Stimulated activated naive CD8-positive, alpha-beta T cell treated with anti-CD3 and anti-CD28 coated beads, Interleukin-15, amount 100 ng/mL, for 72 hours (primary cell): ENCODE data around the gene BICDL1.
A peak's percentile ranks its signal among the peaks of the same experiment; 100 is the strongest.

Experiments used
- ATAC-seq: fragments of 150-1000 bp; cut with Tn5 transposase; 2 replicates; pipeline ENCODE4 v1.10.0; 2021; ENCODE audit warnings: mild to moderate bottlenecking, moderate library complexity
- DNase-seq, 2 donors: peaks; one replicate each; pipeline ENCODE4 v3.0.0; 2021 to 2022
- H3K27ac Mint-ChIP-seq, 2 donors: one replicate each; pipeline ENCODE4 v1.8.0; 2022; ENCODE audit warnings: mild to moderate bottlenecking in 2 of 2, mixed read lengths in 2 of 2, moderate library complexity in 2 of 2
- H3K27me3 Mint-ChIP-seq: one replicate; pipeline ENCODE4 v1.8.0; 2022; ENCODE audit warnings: mixed read lengths
- H3K4me1 Mint-ChIP-seq: one replicate; pipeline ENCODE4 v1.8.0; 2022; ENCODE audit warnings: mild to moderate bottlenecking, mixed read lengths
- H3K4me3 Mint-ChIP-seq, 2 donors: one replicate each; pipeline ENCODE4 v1.8.0; 2022; ENCODE audit warnings: mild to moderate bottlenecking in 2 of 2, mixed read lengths in 2 of 2, moderate library complexity in 1 of 2
- H3K9me3 Mint-ChIP-seq, 2 donors: one replicate each; pipeline ENCODE4 v1.8.0; 2022; ENCODE audit warnings: mixed read lengths in 2 of 2

BICDL1 gene

DNA sequence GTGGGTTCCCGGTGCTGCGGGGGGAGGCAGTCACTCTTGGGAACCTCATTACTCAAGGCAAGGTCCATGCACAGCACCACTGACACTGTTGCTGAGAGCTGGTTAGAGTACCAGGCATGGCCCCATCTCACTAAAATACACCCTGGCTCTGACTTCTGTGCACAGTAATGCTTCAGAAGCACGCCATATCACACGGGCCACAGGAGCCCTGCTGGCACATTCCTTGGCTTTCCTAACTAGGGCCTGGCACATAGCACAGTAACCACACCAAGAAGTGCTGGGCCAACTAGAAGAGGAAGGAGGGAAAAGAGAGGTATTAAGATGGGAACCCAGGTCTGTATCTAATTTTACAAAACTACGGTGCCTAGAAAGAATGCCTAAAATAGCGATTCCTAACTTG is 141.0 kb downstream of the BICDL1 start:
- Mint-ChIP-seq H3K9me3 (no peaks in the 10 kb centered on the region), H3K27ac (peak overlapping the region; percentile 7 to 60), H3K27me3 (no peaks in the 10 kb centered on the region), H3K4me1 (peaks cover 39% of the 10 kb centered on the region), H3K4me3 (no peak overlapping the region)
- no peak for ATAC-seq
- DNase-seq: no peak

DNA sequence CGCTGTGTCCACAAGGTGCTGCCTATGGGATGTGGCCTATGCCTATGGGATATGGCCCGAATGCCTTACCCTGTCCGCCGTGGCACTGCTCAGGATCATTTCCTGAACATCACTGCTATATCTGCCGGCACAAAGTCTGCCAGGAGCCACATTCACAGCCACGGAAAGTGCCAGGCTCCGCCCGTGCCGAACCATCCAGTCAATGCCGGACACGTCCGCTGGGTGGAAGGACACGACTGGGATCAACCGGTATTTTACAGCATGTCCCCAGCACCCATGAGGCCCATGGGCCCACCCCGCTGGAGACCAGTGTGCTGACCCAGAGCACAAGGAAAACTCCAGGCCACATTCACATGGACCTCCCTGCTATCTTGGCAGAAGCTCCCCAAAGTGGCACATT is 142.1 kb downstream of the BICDL1 start:
- Mint-ChIP-seq H3K27ac (no peak overlapping the region), H3K4me3 (no peak overlapping the region), H3K9me3 (no peaks in the 10 kb centered on the region), H3K27me3 (no peaks in the 10 kb centered on the region), H3K4me1 (peaks cover 28% of the 10 kb centered on the region)
- ATAC-seq (no peak), DNase-seq (no peak)

DNA sequence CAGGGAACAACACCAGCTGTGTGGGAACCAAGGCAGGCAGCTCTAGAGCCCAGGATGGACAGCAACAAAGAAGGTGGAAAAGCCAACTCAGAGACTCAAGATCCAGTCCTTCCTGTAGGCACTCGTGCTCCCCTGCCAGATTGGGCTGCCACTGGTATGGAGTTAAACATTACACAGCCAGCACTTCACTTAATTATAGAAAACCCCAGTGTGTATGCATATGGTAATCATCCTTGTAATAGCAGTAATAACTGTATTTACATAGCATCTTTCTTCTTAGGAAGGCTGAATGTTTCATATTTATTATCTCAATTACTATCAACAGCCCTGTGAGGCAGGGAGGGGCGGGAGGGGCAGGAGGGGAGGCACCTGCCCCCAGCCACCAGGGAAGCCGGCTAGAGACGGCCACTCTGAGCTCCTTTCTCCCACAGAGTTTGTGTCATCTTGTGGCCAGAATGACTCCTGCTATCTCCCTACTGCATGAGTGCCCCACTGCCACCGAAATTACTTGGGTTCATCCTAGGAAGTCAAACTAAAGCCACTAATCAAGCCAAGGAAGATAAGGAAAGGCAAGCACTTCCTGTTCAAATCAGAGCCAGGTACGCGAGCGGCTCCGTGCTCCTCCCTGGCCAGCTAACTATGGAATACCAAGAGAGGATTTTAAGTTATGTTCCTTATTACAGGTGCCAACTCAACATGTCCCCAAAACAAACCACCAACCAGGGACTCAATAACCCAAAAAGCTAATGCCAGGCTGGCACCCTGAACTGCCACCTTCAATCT is 143.2 kb downstream of the BICDL1 start:
- Mint-ChIP-seq H3K4me1 (peaks cover 17% of the 10 kb centered on the region), H3K27me3 (no peaks in the 10 kb centered on the region), H3K4me3 (no peak overlapping the region), H3K27ac (peak overlapping the region; percentile 34 to 76), H3K9me3 (no peaks in the 10 kb centered on the region)
- DNase-seq: no peak
- no peak for ATAC-seq

DNA sequence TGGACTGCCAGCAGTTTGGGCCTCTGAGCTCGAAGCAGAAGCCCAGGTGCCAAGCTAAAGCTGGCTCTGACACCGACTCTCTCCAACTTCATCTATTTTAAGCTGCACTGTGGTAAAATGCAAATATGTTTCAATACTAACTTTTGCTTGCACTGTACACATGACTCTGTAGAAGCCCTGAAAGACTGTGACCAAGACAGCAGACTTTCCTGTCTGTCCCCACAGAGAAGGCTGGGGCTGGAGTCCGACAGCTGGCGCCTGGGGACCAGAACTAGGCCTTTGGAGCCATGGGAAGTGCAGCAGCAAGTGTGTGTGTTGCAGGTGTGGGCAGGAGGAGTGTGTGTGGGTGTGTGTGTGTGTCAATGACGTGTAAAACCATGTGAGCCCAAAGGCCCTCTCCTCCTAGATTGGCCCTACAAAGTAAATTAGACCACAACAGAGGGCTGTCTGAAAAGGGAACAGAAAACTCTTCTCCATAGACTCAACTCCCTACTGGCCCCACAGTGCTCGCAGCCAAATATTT is 143.9 kb downstream of the BICDL1 start:
- Mint-ChIP-seq H3K27me3 (no peaks in the 10 kb centered on the region), H3K4me1 (peaks cover 10% of the 10 kb centered on the region), H3K27ac (no peak overlapping the region), H3K9me3 (no peaks in the 10 kb centered on the region), H3K4me3 (no peak overlapping the region)
- DNase-seq: no peak
- no peak for ATAC-seq

DNA sequence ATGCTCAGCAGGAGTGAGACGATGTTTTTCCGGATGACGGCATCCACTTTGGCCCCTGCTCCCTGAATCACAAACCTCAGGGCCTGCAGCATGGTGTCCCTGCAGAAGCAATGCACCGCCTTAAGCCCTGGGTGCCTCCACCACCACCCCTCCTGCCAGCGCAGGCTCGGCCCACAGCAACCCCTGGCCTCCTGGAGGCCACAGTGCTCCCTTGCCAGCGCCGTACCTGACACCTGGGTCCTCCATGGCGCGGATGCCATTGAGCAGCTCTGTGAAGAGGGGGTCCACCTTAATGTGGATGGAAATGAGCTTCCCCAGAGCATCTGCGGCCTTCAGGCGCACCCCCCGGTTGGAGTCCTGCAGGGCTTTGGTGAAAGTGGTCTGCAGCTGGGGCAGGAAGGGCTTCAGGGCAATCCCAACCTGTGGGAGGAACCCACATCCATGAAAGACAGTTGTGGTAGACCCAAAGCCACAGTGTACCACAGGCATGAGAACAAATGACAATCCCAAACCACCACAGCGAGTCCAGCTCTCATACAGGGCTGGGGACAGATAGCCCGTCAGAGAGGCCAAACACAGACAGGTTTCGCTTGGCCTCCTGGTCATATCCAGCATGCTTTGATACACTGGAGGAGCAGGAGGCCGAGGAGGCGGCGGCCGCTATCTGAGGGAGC is 145.4 kb downstream of the BICDL1 start:
- H3K4me3 Mint-ChIP-seq: no peak overlapping the region
- no peaks in the 10 kb centered on the region for H3K27me3 Mint-ChIP-seq
- ATAC-seq (no peak), DNase-seq (no peak)
- no peaks in the 10 kb centered on the region for H3K9me3 Mint-ChIP-seq
- peaks cover 4% of the 10 kb centered on the region for H3K4me1 Mint-ChIP-seq
- H3K27ac Mint-ChIP-seq: no peak overlapping the region

DNA sequence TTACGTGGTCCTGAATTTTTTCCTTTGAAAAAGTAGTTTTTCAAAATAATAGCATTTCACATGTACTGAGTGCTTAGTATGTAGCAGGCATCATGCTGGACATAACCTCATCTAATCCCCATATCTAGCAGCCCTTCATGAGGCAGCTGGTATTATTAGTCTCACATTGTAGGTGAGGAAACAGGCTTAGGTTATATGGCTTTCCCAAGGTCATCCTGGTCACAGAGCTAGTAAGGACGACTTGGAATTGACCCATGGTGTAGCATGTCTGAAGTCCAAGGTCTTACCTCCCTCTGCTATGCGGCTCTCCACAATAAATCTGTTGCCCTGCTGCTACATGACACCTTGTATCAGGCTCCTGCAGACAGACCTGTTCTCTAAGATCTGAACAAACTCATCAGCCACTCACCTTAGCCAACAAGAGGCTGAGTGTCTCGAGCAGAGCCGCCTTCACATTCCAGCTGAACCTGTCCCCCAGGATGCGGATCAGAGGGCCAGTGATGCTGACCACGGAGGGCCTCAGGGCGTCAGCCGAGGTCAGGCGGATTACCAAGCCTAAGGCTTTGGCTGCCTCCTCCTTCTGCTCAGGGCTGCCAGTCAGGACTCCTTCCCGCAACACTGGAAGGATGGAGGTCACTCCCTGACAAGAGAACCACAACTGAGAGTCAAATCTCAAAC is 147.2 kb downstream of the BICDL1 start:
- Mint-ChIP-seq H3K4me1 (no peaks in the 10 kb centered on the region), H3K27ac (peak overlapping the region in 1 of 2 donors; percentile 27), H3K4me3 (no peak overlapping the region), H3K9me3 (no peaks in the 10 kb centered on the region), H3K27me3 (no peaks in the 10 kb centered on the region)
- ATAC-seq: no peak
- DNase-seq: no peak

DNA sequence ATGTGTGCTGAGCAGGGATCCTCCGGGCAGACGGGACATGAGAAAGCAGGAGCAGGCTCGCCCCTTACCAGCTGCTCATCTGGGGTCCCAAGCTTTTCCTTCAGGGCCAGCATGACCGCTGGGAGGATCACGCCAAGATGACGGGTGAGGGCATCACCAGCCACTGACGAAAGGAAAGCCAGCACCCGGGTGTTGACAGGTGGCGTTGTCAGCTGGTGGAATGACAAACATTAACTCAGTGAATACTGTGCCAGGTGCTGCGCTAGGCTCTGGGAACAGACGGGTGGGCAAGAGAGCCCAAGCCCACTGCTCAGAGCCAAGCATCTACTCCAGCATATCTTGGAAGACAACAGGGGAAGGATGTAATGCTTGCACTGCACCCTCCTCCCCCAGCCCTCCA is 148.8 kb downstream of the BICDL1 start:
- Mint-ChIP-seq H3K4me3 (no peak overlapping the region), H3K27ac (no peak overlapping the region), H3K27me3 (no peaks in the 10 kb centered on the region), H3K9me3 (no peaks in the 10 kb centered on the region), H3K4me1 (no peaks in the 10 kb centered on the region)
- no peak for DNase-seq
- no peak for ATAC-seq

DNA sequence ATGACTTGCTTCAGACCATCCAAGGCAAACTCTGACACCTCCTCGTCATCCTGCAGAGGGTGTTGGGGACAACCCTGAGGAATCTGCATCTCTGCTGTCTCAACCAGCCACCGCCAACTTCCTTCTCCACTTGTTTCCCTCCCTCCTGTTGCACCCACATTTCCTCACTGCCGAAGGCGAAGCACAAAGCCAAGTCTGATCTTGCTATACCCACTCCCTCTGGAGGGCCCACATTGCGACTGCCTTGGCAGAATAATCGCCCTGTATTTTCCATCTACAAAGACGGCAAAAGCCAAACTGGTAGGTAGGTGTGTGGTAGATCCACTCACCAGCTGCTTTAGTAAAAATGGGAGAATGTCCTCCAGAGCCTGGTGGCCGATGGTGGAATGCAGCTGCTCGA is 149.3 kb downstream of the BICDL1 start:
- Mint-ChIP-seq H3K4me3 (no peak overlapping the region), H3K27me3 (no peaks in the 10 kb centered on the region), H3K4me1 (no peaks in the 10 kb centered on the region), H3K9me3 (no peaks in the 10 kb centered on the region), H3K27ac (no peak overlapping the region)
- no peak for ATAC-seq
- no peak for DNase-seq

DNA sequence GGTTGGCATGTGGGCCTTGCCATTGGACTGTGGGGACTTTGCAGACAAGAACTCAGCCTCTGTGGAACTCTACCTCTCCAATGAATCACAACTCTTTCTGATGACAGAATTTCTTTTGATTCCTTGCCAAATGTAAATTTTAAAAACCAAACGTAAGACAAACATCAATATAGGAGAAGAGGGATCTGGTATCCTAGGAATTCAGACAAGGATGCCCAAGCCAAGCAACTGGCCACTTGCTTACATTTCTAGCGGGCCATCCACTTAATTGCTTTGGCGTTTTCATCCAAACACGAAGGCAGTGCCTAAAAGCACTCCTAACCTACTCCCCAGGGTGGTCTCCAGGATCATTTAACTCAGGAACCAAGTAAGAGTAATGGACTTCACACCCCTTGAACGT is 150.9 kb downstream of the BICDL1 start:
- no peaks in the 10 kb centered on the region for H3K4me1 Mint-ChIP-seq
- ATAC-seq: no peak
- H3K9me3 Mint-ChIP-seq: no peaks in the 10 kb centered on the region
- DNase-seq: no peak
- H3K27me3 Mint-ChIP-seq: no peaks in the 10 kb centered on the region
- H3K27ac Mint-ChIP-seq: no peak overlapping the region
- H3K4me3 Mint-ChIP-seq: no peak overlapping the region

DNA sequence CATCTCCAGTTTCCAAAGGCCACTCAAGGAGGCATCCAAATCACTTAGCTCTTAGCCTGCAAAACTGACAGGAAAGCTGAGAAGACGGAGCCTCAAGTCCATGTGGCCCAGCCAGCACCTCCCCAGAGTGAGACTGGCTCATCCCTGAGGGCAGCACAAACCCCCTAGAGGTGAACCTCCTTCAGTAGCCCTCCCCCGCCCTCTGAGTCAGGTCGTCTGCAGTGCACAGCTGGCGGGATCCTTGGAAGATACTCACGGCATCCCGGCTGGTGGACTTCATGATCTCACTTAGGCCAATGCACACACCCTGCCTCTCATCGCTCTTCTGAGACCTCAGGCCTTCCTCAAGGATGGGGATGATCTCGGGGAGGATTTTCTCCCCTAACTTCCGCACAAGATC is 151.6 kb downstream of the BICDL1 start:
- no peaks in the 10 kb centered on the region for H3K27me3 Mint-ChIP-seq
- no peak for ATAC-seq
- no peaks in the 10 kb centered on the region for H3K4me1 Mint-ChIP-seq
- DNase-seq: no peak
- H3K27ac Mint-ChIP-seq: peak overlapping the region in 1 of 2 donors; percentile 67
- no peaks in the 10 kb centered on the region for H3K9me3 Mint-ChIP-seq
- H3K4me3 Mint-ChIP-seq: no peak overlapping the region

DNA sequence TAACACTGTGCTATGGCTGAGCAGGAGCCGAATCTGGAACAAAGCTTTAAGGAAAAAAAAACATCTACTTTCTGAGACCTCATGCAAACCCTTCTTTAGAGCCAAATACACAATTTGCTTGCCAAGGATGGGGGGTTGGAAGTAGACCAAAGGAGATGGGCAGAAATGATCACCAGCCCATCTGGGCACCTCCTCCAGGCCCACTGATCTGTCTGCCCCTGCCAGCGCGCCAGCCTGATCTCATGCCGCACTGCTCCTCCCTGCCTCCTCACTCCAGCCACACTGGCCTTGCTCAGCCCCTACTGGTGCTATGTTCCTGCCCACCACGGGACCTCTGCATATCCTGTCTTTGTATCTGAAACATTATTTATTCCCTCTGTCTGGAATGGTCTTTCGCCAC is 152.3 kb downstream of the BICDL1 start:
- Mint-ChIP-seq H3K4me1 (no peaks in the 10 kb centered on the region), H3K27me3 (no peaks in the 10 kb centered on the region), H3K27ac (peak overlapping the region in 1 of 2 donors; percentile 70), H3K9me3 (no peaks in the 10 kb centered on the region), H3K4me3 (no peak overlapping the region)
- DNase-seq: no peak
- no peak for ATAC-seq

DNA sequence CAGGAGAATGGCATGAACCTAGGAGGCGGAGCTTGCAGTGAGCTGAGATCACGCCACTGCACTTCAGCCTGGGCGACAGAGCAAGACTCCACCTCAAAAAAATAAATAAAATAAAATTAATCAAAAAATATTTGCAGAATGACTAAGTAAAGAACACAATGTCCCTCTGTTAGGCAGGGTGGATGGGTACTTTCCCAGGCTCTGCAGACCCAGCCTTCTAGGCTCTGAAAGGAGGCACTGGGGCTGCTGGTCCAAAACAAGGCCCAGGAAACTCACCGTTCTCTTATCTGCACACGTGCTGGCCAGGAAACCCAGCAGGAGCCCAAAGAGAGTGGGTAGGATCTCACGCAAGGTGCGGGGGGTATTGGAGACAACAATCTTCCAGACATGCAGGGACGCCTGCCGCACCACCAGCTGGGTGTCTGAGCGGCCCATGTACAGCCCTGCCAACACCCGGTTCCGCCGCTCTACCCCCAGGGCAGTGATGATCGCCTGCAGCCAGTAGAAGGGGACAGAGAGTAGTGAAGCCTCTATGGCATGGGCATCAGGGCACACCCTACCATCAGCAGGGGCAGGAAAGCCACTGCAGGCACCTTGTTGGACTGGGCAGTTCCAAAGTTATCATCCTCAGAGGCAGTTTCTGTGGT is 153.3 kb downstream of the BICDL1 start:
- H3K27ac Mint-ChIP-seq: no peak overlapping the region
- no peak for DNase-seq
- H3K27me3 Mint-ChIP-seq: no peaks in the 10 kb centered on the region
- no peaks in the 10 kb centered on the region for H3K9me3 Mint-ChIP-seq
- ATAC-seq: no peak
- no peaks in the 10 kb centered on the region for H3K4me1 Mint-ChIP-seq
- H3K4me3 Mint-ChIP-seq: no peak overlapping the region
